ENCODE results near the gene AK2. TPM values are rescaled to one million over a fixed set of nuclear protein-coding genes. Genes with fewer than 3 reads are reported as not detected.

The AK2 gene
- total and polyA plus RNA-seq, 2 donors (not counting 1 experiment from before 2014, with no cell fraction given) = 66.8 to 109 TPM

DNA sequence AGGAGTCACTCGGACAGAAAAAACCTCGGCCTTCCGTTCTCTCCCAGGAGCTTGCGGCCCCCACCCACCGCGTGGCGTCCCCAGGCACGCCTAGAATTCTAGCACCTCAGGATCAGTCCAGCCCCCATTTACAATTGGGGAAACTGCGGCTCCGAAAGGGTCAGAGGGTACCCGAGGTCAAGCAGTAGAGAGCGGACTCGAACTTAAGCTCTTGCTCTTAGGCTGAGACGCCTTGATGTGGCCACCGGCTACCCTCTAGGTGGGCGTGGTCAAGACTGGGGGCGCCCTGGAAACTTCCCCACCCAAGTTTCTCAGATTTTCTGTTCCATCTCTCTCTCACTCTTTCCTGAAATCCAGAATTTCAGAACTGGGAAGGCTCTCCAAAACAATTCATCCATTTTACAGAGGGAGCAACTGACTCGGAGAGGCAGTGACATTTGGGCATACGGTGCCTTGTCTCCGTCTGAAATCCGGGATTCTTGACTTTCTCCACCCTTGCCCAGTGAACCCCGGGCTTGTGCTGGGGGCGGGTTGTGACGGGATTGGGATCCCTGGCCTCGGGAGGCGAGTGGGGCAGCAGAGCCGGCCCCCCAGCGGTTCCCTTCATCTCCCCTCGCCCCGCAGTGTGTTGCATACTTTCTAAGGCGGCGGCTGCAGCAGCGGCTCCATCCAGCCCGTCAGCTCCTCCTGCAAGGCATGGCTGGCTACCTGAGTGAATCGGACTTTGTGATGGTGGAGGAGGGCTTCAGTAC is 45.0 kb upstream of the AK2 start:
- peak; percentile 21 for DNase-seq
- POLR2A ChIA-PET = interaction anchor here (2.5 kb wide), 1 partner anchor 46 kb away, joined by 9 read pairs; no protein-coding TSS in a partner anchor
- no peaks in the 10 kb centered on the region for H3K9me3 ChIP-seq (ENCODE audit: control extremely low read depth in 1 of 3, control insufficient read depth in 2 of 3, insufficient read depth in 1 of 3, low read length in 2 of 3)
- no peaks in the 10 kb centered on the region for H3K79me2 ChIP-seq (ENCODE audit: control insufficient read depth, insufficient read depth, low read length)
- H3K27ac ChIP-seq (ENCODE audit: low read length in 2 of 2) = no peak overlapping the region
- intact Hi-C loops (cut with micrococcal nuclease) = loop anchor here (1.0 to 2.0 kb wide), 5 partner anchors 45 to 264 kb away; partner anchors contain the start of genes AK2, RNF19B, S100PBP and TRIM62
- Mint-ChIP-seq H3K4me1 (peaks cover 26% of the 10 kb centered on the region), H3K27ac (no peak overlapping the region), H3K4me3 (peak overlapping the region; percentile 85), H3K27me3 (peaks cover 8% of the 10 kb centered on the region), H3K9me3 (ENCODE audit: insufficient read depth) (no peaks in the 10 kb centered on the region)
- peak overlapping the region; percentile 35 to 73 (median 63) for H3K4me3 ChIP-seq (ENCODE audit: control extremely low read depth in 1 of 5, extremely low read depth in 1 of 5, insufficient read depth in 1 of 5, low read depth in 2 of 5, low read length in 4 of 5)
- H2AFZ ChIP-seq (ENCODE audit: insufficient read depth, low read depth, low read length, poor library complexity, severe bottlenecking) = peak overlapping the region; percentile 73
- no peak for TF ChIP-seq EZH2 (IDR thresholded peaks at IDR 0.05; ENCODE audit: borderline replicate concordance, insufficient read depth, low read depth, low read length, poor library complexity, severe bottlenecking)
- TF ChIP-seq, protein P1, sequence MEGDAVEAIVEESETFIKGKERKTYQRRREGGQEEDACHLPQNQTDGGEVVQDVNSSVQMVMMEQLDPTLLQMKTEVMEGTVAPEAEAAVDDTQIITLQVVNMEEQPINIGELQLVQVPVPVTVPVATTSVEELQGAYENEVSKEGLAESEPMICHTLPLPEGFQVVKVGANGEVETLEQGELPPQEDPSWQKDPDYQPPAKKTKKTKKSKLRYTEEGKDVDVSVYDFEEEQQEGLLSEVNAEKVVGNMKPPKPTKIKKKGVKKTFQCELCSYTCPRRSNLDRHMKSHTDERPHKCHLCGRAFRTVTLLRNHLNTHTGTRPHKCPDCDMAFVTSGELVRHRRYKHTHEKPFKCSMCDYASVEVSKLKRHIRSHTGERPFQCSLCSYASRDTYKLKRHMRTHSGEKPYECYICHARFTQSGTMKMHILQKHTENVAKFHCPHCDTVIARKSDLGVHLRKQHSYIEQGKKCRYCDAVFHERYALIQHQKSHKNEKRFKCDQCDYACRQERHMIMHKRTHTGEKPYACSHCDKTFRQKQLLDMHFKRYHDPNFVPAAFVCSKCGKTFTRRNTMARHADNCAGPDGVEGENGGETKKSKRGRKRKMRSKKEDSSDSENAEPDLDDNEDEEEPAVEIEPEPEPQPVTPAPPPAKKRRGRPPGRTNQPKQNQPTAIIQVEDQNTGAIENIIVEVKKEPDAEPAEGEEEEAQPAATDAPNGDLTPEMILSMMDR (IDR thresholded peaks at IDR 0.05) = no peak
- H3K9ac ChIP-seq (ENCODE audit: low read length) = peak overlapping the region; percentile 73
- H4K20me1 ChIP-seq (ENCODE audit: control insufficient read depth, insufficient read depth, low read length, poor library complexity, severe bottlenecking) = no peaks in the 10 kb centered on the region
- CTCF ChIA-PET = interaction anchor here (1.0 to 11.0 kb wide), 6 partner anchors 14 to 370 kb away, joined by 3 to 118 read pairs (median 6); no protein-coding TSS in a partner anchor
- no peaks in the 10 kb centered on the region for H3K36me3 ChIP-seq (replicated peaks in 1 of 2; ENCODE audit: control extremely low read depth in 1 of 2, control insufficient read depth in 1 of 2, extremely low read depth in 1 of 2, insufficient read depth in 2 of 2, low read length in 1 of 2)
- H3K27me3 ChIP-seq (replicated peaks in 1 of 4; ENCODE audit: control extremely low read depth in 1 of 4, control insufficient read depth in 3 of 4, insufficient read depth in 4 of 4, low read length in 3 of 4) = peaks cover 0 to 12% (median 4%) of the 10 kb centered on the region in 4 experiments
- peaks cover 14 to 19% of the 10 kb centered on the region in 2 donors for H3K4me1 ChIP-seq (ENCODE audit: control insufficient read depth in 2 of 2, insufficient read depth in 2 of 2, low read length in 2 of 2)
- 17% methylated on average over 35 of the region's 35 CpGs for WGBS (ENCODE audit: insufficient coverage)
- peak overlapping the region; percentile 97 for H3K4me2 ChIP-seq (replicated peaks; ENCODE audit: low read depth, low read length, poor library complexity, severe bottlenecking)
- ATAC-seq (ENCODE audit: low read depth) = no peak
